ENCODE results near the gene DAPP1. TPM values are rescaled to one million over a fixed set of nuclear protein-coding genes. Genes with fewer than 3 reads are reported as not detected.

DAPP1 gene
- total RNA-seq, 1 donor from 2014 or later, result not detected

DNA sequence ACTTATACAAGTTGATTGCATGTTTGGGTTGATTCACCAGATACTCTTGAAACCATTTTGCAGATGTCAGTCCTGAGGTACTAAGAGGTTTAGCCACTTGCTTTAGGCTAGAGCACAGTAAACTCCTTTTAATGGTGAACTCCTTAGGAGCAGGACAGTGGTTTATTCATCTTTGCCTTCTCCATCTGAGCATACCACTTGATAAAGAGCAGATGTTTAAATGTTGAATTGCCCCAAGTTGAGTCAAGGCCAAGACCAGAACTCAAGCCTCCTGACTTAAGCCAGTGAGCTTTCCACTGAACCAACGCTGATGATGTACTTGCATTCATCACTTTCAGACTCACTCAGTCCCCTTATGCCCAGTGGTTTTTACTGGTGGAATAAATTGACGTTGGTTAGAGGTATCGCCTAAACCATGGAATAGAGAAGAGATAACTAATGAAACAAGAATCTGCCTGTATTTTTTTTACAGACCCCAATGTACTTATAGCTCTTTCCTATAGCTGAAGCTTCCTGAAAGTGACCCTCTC is 7.5 kb downstream of the DAPP1 start:
- Mint-ChIP-seq H3K27ac (ENCODE audit: unreplicated experiment) (no peak overlapping the region), H3K9me3 (ENCODE audit: low read depth) (no peaks in the 10 kb centered on the region), H3K4me3 (ENCODE audit: unreplicated experiment) (no peak overlapping the region), H3K4me1 (ENCODE audit: low read depth) (peaks cover 5% of the 10 kb centered on the region), H3K27me3 (ENCODE audit: low read depth) (peaks cover 14% of the 10 kb centered on the region), H3K36me3 (ENCODE audit: low read depth) (no peaks in the 10 kb centered on the region)
- DNase-seq (ENCODE audit: low spot score), result no peak
- no peak for TF ChIP-seq CTCF (IDR thresholded peaks at IDR 0.05)

DNA sequence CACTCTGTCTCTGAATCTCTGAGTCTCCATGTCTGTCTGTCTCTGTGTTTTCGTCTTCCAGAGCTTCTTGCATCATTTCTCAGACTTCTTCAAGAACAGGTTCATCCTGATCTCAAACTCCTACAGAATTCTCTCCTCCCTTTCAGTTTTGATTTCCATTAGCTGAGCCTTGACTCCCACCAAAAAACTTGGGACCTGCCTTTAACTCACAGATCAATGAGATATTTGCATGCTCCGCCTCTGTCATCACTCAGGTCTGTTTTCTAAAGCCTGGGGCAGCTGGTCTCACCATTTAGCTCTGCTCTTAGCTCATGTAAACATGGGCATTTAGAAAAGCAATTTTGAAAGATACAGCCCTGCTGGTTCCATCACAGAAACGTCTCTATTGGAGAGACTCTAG is 8.6 kb downstream of the DAPP1 start:
- H3K4me1 Mint-ChIP-seq (ENCODE audit: low read depth), result peaks cover 5% of the 10 kb centered on the region
- no peak overlapping the region for H3K4me3 Mint-ChIP-seq (ENCODE audit: unreplicated experiment)
- no peak overlapping the region for H3K27ac Mint-ChIP-seq (ENCODE audit: unreplicated experiment)
- no peak for DNase-seq (ENCODE audit: low spot score)
- no peaks in the 10 kb centered on the region for H3K9me3 Mint-ChIP-seq (ENCODE audit: low read depth)
- peaks cover 11% of the 10 kb centered on the region for H3K27me3 Mint-ChIP-seq (ENCODE audit: low read depth)
- no peaks in the 10 kb centered on the region for H3K36me3 Mint-ChIP-seq (ENCODE audit: low read depth)
- no peak for TF ChIP-seq CTCF (IDR thresholded peaks at IDR 0.05)

GRCh38 chr4:99826016-99826415 is 9.4 kb downstream of the DAPP1 start:
- Mint-ChIP-seq H3K36me3 (ENCODE audit: low read depth) (no peaks in the 10 kb centered on the region), H3K4me3 (ENCODE audit: unreplicated experiment) (no peak overlapping the region), H3K9me3 (ENCODE audit: low read depth) (no peaks in the 10 kb centered on the region), H3K27me3 (ENCODE audit: low read depth) (peaks cover 11% of the 10 kb centered on the region), H3K27ac (ENCODE audit: unreplicated experiment) (no peak overlapping the region), H3K4me1 (ENCODE audit: low read depth) (peaks cover 5% of the 10 kb centered on the region)
- no peak for DNase-seq (ENCODE audit: low spot score)
- no peak for TF ChIP-seq CTCF (IDR thresholded peaks at IDR 0.05)

- H3K36me3 Mint-ChIP-seq (ENCODE audit: low read depth), result no peaks in the 10 kb centered on the region
- no peak overlapping the region for H3K27ac Mint-ChIP-seq (ENCODE audit: unreplicated experiment)
- peaks cover 9% of the 10 kb centered on the region for H3K4me1 Mint-ChIP-seq (ENCODE audit: low read depth)
- TF ChIP-seq CTCF (IDR thresholded peaks at IDR 0.05), result no peak
- H3K9me3 Mint-ChIP-seq (ENCODE audit: low read depth), result no peaks in the 10 kb centered on the region
- DNase-seq (ENCODE audit: low spot score), result no peak
- H3K4me3 Mint-ChIP-seq (ENCODE audit: unreplicated experiment), result no peak overlapping the region
- H3K27me3 Mint-ChIP-seq (ENCODE audit: low read depth), result peaks cover 9% of the 10 kb centered on the region
Observed at GRCh38 chr4:99827454-99827853, 10.8 kb downstream of the DAPP1 start.

GRCh38 chr4:99827857-99828256 is 11.2 kb downstream of the DAPP1 start:
- no peak overlapping the region for H3K27ac Mint-ChIP-seq (ENCODE audit: unreplicated experiment)

More at GRCh38 chr4:99827857-99828256, 11.2 kb downstream of the DAPP1 start:
- no peaks in the 10 kb centered on the region for H3K36me3 Mint-ChIP-seq (ENCODE audit: low read depth)
- no peak for TF ChIP-seq CTCF (IDR thresholded peaks at IDR 0.05)
- no peak for DNase-seq (ENCODE audit: low spot score)
- peaks cover 9% of the 10 kb centered on the region for H3K27me3 Mint-ChIP-seq (ENCODE audit: low read depth)
- H3K4me1 Mint-ChIP-seq (ENCODE audit: low read depth), result peaks cover 10% of the 10 kb centered on the region
- H3K4me3 Mint-ChIP-seq (ENCODE audit: unreplicated experiment), result no peak overlapping the region
- H3K9me3 Mint-ChIP-seq (ENCODE audit: low read depth), result no peaks in the 10 kb centered on the region

Measured in chondrocyte (in vitro differentiated cells).